Measurements from ENCODE around the gene METTL25. TPM values are rescaled to one million over a fixed set of nuclear protein-coding genes. Genes with fewer than 3 reads are reported as not detected.

The METTL25 gene
- total and polyA plus RNA-seq, 2 donors from 2014 or later: 10.8 to 19.3 TPM

DNA sequence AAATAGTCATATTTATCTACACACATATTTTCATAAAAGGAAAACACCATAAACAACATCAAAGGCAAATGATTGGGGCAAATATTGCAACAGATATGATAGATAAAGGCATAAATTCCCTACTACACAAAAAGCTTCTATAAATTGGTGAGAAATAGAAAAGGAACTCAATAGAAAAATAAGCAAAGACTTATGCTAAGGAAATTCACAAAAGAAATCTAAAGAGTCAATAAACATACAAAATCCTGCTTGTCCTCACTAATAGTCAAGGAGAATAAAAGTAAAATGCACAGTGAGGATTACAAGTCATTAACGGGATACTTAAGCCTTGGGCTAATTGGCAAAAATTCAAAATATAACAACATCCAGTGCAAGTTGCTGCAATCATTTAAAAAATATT lies 30.5 kb upstream of the METTL25 start:
- Histone ChIP-seq H3K9me3 (ENCODE audit: control insufficient read depth in 2 of 3, insufficient read depth in 1 of 3, low read length in 3 of 3) (no peaks in the 10 kb centered on the region), H3K27ac (ENCODE audit: low read depth in 2 of 2, low read length in 2 of 2) (no peak overlapping the region), H3K36me3 (ENCODE audit: control insufficient read depth in 2 of 3, insufficient read depth in 3 of 3, low read length in 3 of 3) (no peaks in the 10 kb centered on the region), H3K9ac (ENCODE audit: low read length in 3 of 3) (no peak overlapping the region), H3K27me3 (ENCODE audit: control insufficient read depth, insufficient read depth, low read length) (no peaks in the 10 kb centered on the region), H3K4me3 (ENCODE audit: low read length in 3 of 3) (no peak overlapping the region), H3K4me1 (ENCODE audit: control insufficient read depth in 2 of 3, insufficient read depth in 2 of 3, low read depth in 1 of 3, low read length in 3 of 3) (no peaks in the 10 kb centered on the region)
- TF ChIP-seq, protein P1, sequence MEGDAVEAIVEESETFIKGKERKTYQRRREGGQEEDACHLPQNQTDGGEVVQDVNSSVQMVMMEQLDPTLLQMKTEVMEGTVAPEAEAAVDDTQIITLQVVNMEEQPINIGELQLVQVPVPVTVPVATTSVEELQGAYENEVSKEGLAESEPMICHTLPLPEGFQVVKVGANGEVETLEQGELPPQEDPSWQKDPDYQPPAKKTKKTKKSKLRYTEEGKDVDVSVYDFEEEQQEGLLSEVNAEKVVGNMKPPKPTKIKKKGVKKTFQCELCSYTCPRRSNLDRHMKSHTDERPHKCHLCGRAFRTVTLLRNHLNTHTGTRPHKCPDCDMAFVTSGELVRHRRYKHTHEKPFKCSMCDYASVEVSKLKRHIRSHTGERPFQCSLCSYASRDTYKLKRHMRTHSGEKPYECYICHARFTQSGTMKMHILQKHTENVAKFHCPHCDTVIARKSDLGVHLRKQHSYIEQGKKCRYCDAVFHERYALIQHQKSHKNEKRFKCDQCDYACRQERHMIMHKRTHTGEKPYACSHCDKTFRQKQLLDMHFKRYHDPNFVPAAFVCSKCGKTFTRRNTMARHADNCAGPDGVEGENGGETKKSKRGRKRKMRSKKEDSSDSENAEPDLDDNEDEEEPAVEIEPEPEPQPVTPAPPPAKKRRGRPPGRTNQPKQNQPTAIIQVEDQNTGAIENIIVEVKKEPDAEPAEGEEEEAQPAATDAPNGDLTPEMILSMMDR (IDR thresholded peaks at IDR 0.05; ENCODE audit: borderline replicate concordance, extremely low read depth, insufficient read depth): no peak
- DNase-seq (no peak), FAIRE-seq (no peak)
- intact Hi-C loops (cut with DNase I): no loop called here

DNA sequence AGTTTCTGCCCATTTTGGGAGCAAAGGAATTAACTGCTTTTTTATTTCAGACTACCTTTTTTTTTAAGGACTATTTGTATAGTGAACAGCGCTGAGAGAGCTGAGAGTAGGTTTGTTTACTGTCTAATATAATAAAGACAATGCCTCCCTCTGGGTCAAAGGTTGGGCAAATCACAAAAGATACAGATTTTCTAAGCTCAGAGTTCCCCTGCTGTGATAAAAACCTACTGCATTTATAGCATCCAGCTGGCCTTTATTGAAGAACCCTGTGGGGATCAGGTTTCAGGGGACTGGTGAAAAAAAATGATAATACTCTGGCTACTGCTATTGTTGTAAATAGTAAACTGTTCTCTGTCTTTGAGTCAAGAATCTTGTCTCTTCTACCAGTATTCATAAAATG lies 28.8 kb upstream of the METTL25 start:
- Histone ChIP-seq H3K36me3 (ENCODE audit: control insufficient read depth in 2 of 3, insufficient read depth in 3 of 3, low read length in 3 of 3) (no peaks in the 10 kb centered on the region), H3K4me1 (ENCODE audit: control insufficient read depth in 2 of 3, insufficient read depth in 2 of 3, low read depth in 1 of 3, low read length in 3 of 3) (no peaks in the 10 kb centered on the region), H3K9me3 (ENCODE audit: control insufficient read depth in 2 of 3, insufficient read depth in 1 of 3, low read length in 3 of 3) (no peaks in the 10 kb centered on the region), H3K9ac (ENCODE audit: low read length in 3 of 3) (no peak overlapping the region), H3K27ac (ENCODE audit: low read depth in 2 of 2, low read length in 2 of 2) (no peak overlapping the region), H3K27me3 (ENCODE audit: control insufficient read depth, insufficient read depth, low read length) (no peaks in the 10 kb centered on the region), H3K4me3 (ENCODE audit: low read length in 3 of 3) (no peak overlapping the region)
- DNase-seq: peak in 1 of 5 donors; percentile 2
- intact Hi-C loops (cut with DNase I): no loop called here
- TF ChIP-seq, protein P1 (IDR thresholded peaks at IDR 0.05; ENCODE audit: borderline replicate concordance, extremely low read depth, insufficient read depth): no peak
- no peak for FAIRE-seq

DNA sequence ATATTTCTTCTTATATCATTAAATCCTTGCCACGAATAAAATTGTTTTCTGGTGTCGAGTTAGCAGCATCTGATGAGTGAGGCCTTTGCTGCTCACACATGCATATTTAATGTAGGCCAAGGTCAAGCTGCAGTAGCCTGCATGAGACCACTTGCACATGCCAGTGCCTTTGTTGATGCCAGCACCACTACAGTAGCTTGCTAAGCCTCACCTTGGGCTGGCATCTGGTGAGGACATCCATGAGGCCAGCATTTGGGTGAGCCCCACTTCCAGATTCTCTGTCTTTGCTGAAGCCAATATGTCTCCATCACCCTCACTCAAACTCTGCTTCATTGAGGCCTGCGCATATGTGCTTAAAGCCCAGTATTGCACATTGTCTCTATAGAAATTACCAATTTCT lies 8.2 kb upstream of the METTL25 start:
- Histone ChIP-seq H3K27me3 (ENCODE audit: control insufficient read depth, insufficient read depth, low read length) (no peaks in the 10 kb centered on the region), H3K36me3 (ENCODE audit: control insufficient read depth in 2 of 3, insufficient read depth in 3 of 3, low read length in 3 of 3) (peaks cover 0 to 17% (median 9%) of the 10 kb centered on the region in 3 donors), H3K27ac (ENCODE audit: low read depth in 2 of 2, low read length in 2 of 2) (no peak overlapping the region), H3K4me1 (ENCODE audit: control insufficient read depth in 2 of 3, insufficient read depth in 2 of 3, low read depth in 1 of 3, low read length in 3 of 3) (no peaks in the 10 kb centered on the region), H3K4me3 (ENCODE audit: low read length in 3 of 3) (no peak overlapping the region), H3K9ac (ENCODE audit: low read length in 3 of 3) (no peak overlapping the region), H3K9me3 (ENCODE audit: control insufficient read depth in 2 of 3, insufficient read depth in 1 of 3, low read length in 3 of 3) (no peaks in the 10 kb centered on the region)
- intact Hi-C loops (cut with DNase I): no loop called here
- FAIRE-seq: no peak
- DNase-seq: no peak
- TF ChIP-seq, protein P1 (IDR thresholded peaks at IDR 0.05; ENCODE audit: borderline replicate concordance, extremely low read depth, insufficient read depth): no peak

DNA sequence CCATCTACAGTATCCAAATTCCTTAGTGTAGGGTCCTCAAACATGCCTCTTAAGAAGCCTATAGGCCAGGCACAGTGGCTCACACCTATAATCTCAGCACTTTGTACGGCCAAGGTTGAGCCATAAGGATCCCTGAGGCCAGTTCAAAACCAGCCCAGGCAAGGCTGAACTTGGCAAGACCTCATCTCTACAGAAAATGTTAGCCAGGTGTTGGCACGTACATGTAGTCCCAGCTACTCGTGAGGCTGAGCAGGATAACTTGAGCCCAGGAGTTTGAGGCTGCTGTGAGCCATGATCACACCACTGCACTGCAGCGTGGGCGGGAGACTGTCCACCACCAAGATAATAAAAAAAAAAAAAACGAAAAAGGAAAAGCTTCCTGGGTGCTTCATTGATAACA lies 6.9 kb upstream of the METTL25 start:
- Histone ChIP-seq H3K4me1 (ENCODE audit: control insufficient read depth in 2 of 3, insufficient read depth in 2 of 3, low read depth in 1 of 3, low read length in 3 of 3) (peaks cover 0 to 8% (median 0%) of the 10 kb centered on the region in 3 donors), H3K27ac (ENCODE audit: low read depth in 2 of 2, low read length in 2 of 2) (no peak overlapping the region), H3K9ac (ENCODE audit: low read length in 3 of 3) (no peak overlapping the region), H3K9me3 (ENCODE audit: control insufficient read depth in 2 of 3, insufficient read depth in 1 of 3, low read length in 3 of 3) (no peaks in the 10 kb centered on the region), H3K27me3 (ENCODE audit: control insufficient read depth, insufficient read depth, low read length) (no peaks in the 10 kb centered on the region), H3K4me3 (ENCODE audit: low read length in 3 of 3) (no peak overlapping the region), H3K36me3 (ENCODE audit: control insufficient read depth in 2 of 3, insufficient read depth in 3 of 3, low read length in 3 of 3) (peaks cover 2 to 28% (median 9%) of the 10 kb centered on the region in 3 donors)
- TF ChIP-seq, protein P1 (IDR thresholded peaks at IDR 0.05; ENCODE audit: borderline replicate concordance, extremely low read depth, insufficient read depth): no peak
- DNase-seq (no peak), FAIRE-seq (no peak)
- intact Hi-C loops (cut with DNase I): no loop called here

Measured in kidney (tissue), 14 donors.